ENCODE data around the gene TBATA. TPM values are rescaled to one million over a fixed set of nuclear protein-coding genes. Genes with fewer than 3 reads are reported as not detected.

Gene TBATA
- total and polyA plus RNA-seq, 8 donors, result not detected

DNA sequence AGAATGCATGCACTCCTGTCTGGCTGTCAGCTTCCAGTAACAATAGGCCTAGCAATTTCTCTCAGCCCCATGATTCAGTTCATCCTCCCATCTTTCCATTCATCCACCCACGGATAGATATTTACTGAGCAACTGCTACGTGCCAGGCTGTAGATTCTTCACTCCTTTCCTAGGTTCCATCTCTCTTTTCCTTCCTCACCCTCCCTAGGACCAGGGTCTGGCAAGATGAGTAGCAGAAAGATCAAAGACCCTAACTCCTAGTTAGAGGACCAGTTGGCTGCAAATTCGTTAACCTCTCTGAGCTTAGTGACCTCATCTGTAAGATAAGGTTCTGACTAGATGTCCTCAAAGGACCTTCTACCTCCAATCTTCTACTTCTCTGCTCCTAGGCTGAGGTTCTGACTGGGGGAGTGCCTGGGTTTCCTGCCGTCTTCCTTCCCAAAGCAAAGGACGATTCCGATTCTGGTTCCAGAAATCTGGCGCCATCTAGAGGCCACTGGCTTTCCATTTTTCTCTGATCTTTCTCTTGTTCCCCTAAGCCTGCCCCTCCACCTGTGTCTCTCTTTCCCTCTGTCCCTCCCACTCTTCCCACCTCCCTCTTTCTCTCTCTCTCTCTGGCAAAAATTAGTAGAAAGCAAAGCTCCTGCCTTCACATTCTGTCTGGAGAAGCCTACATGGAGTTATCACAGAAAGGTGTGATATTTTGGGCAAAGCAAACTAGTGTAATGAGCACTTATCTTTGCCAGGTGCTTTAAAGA is 26.2 kb downstream of the TBATA start:
- H3K27me3 ChIP-seq, result no peaks in the 10 kb centered on the region
- H3K36me3 ChIP-seq, result no peaks in the 10 kb centered on the region
- H3K9me3 ChIP-seq, result no peaks in the 10 kb centered on the region
- TF ChIP-seq, protein P1, sequence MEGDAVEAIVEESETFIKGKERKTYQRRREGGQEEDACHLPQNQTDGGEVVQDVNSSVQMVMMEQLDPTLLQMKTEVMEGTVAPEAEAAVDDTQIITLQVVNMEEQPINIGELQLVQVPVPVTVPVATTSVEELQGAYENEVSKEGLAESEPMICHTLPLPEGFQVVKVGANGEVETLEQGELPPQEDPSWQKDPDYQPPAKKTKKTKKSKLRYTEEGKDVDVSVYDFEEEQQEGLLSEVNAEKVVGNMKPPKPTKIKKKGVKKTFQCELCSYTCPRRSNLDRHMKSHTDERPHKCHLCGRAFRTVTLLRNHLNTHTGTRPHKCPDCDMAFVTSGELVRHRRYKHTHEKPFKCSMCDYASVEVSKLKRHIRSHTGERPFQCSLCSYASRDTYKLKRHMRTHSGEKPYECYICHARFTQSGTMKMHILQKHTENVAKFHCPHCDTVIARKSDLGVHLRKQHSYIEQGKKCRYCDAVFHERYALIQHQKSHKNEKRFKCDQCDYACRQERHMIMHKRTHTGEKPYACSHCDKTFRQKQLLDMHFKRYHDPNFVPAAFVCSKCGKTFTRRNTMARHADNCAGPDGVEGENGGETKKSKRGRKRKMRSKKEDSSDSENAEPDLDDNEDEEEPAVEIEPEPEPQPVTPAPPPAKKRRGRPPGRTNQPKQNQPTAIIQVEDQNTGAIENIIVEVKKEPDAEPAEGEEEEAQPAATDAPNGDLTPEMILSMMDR (IDR thresholded peaks at IDR 0.05), result peak; percentile 53 to 64
- no peak overlapping the region for H3K4me3 ChIP-seq
- DNase-seq (peak in 3 of 4 donors; percentile 52 to 83 (median 65)), ATAC-seq (peak; percentile 75)
- H3K4me1 ChIP-seq, result peaks cover 0 to 3% of the 10 kb centered on the region in 2 donors
- intact Hi-C loops (cut with DNase I), result loop anchor here in 1 of 2 donors (5.0 to 10.0 kb wide), 2 partner anchors 207 to 294 kb away; no protein-coding TSS in a partner anchor
- no peak overlapping the region for H3K27ac ChIP-seq

DNA sequence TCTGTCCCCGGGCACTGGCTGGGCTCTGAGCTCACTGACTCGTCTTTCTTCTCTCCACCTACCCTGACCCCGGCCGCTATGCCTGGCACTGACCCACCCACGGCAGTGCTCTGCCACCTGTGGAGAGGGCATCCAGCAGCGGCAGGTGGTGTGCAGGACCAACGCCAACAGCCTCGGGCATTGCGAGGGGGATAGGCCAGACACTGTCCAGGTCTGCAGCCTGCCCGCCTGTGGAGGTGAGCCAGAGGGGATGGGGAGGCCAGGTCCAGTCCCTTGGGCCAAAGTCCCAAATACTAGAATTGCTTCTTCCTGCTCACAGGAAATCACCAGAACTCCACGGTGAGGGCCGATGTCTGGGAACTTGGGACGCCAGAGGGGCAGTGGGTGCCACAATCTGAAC is 27.3 kb downstream of the TBATA start:
- no peak for DNase-seq
- Histone ChIP-seq H3K27ac (no peak overlapping the region), H3K27me3 (no peaks in the 10 kb centered on the region), H3K36me3 (no peaks in the 10 kb centered on the region), H3K9me3 (no peaks in the 10 kb centered on the region), H3K4me1 (peaks cover 0 to 3% of the 10 kb centered on the region in 2 donors), H3K4me3 (no peak overlapping the region)
- TF ChIP-seq, protein P1 (IDR thresholded peaks at IDR 0.05), result no peak
- ATAC-seq, result no peak
- intact Hi-C loops (cut with DNase I), result loop anchor here in 1 of 2 donors (5.0 to 10.0 kb wide), 2 partner anchors 206 to 293 kb away; no protein-coding TSS in a partner anchor

DNA sequence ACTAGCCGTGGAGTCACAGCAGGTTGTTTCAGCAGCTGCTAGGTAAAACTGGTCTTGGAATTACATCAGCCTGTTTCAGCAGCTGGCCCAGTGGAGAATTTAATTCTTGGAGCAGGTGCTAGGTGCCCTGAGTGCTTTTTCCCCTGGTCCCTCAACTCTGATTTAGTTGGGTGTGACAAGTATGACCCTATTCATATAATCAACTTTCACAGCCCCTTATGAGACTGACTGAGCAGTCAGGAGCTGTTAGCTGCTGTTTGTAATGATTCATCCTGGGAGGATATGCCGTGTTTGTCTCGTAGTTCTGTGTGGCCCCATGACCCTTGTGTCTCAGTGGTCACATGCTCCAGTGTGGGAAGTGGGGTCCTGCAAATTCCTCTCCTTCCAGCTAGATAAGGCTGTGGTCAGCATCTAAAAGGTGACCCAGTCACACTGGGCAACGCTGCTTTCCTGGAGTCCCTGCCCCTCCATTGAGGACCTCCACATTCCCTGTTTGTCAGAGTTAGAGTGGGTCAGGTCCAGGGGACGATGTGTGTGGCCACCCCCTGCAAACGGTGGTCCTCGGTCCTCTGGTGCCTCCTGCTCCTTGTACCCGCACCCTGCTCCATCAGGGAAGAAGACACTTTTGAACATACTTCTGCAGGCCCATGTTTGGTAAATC is 28.3 kb downstream of the TBATA start:
- TF ChIP-seq, protein P1 (IDR thresholded peaks at IDR 0.05), result no peak
- intact Hi-C loops (cut with DNase I), result loop anchor here in 1 of 2 donors (5.0 to 10.0 kb wide), 2 partner anchors 205 to 292 kb away; no protein-coding TSS in a partner anchor
- Histone ChIP-seq H3K4me3 (no peak overlapping the region), H3K9me3 (no peaks in the 10 kb centered on the region), H3K27me3 (no peaks in the 10 kb centered on the region), H3K36me3 (no peaks in the 10 kb centered on the region), H3K4me1 (peaks cover 0 to 3% of the 10 kb centered on the region in 2 donors), H3K27ac (no peak overlapping the region)
- DNase-seq (no peak), ATAC-seq (no peak)

DNA sequence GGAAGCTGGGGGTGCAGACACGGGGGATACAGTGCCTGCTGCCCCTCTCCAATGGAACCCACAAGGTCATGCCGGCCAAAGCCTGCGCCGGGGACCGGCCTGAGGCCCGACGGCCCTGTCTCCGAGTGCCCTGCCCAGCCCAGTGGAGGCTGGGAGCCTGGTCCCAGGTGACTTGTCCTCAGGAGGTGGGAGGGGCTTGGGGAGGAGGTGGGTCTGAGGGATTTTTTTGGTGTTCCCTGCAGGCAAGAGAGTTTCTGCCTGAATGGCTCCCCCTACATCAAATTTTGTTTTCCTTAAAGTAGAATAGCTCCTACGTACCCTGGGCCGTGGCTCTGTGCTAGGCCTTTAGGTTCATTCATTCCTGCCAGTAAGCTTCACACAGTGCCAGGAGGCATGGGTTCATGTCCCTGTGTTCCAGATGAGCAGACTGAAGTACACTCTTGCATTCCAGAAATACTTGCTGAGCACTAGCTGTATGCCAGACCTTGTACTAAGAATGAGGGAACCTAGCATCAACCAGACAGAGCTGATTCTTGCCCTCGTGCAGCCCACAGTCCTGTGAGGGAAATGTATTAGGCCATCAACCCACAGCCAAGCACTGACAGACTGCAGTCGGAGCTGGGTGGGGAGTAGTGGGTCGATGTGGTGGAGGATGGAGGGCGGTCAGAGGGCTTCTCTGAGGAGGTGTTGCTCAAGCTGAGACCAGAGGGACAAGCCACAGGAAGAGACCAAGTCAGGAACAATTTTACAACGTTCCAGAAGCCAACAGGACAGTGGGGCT is 31.1 kb downstream of the TBATA start:
- Histone ChIP-seq H3K9me3 (no peaks in the 10 kb centered on the region), H3K4me3 (no peak overlapping the region), H3K36me3 (no peaks in the 10 kb centered on the region), H3K4me1 (peaks cover 0 to 3% of the 10 kb centered on the region in 2 donors), H3K27me3 (no peaks in the 10 kb centered on the region), H3K27ac (no peak overlapping the region)
- ATAC-seq (peak; percentile 50), DNase-seq (no peak)
- TF ChIP-seq, protein P1 (IDR thresholded peaks at IDR 0.05), result no peak
- intact Hi-C loops (cut with DNase I), result loop anchor here in 1 of 2 donors (10.0 kb wide), 1 partner anchor 289 kb away; no protein-coding TSS in a partner anchor
